Lower leg skin (tissue), 4 donors: ENCODE data around the gene SLC39A11. TPM values are rescaled to one million over a fixed set of nuclear protein-coding genes. Genes with fewer than 3 reads are reported as not detected.

Source experiments
- DNase-seq, 2 donors: peaks; one replicate each; pipeline ENCODE4 v3.0.0-alpha.2; 2019; ENCODE audit warnings: low spot score in 2 of 2
- H3K4me3 ChIP-seq: fragments of 200-600 bp; sonication (generic); 2 replicates; pipeline ENCODE4 v1.5.1; 2017; ENCODE audit warnings: mild to moderate bottlenecking, low read depth; ENCODE audit not compliant: poor library complexity, severe bottlenecking
- CTCF ChIP-seq, 3 donors: fragments of 450-650 bp; IDR thresholded peaks; one replicate each; pipeline ENCODE4 v1.5.1; 2016; ENCODE audit warnings: antibody characterized with exemption in 3 of 3, mild to moderate bottlenecking in 3 of 3, moderate library complexity in 2 of 3
- POLR2A ChIP-seq, 2 donors: fragments of 450-650 bp; IDR thresholded peaks; one replicate each; pipeline ENCODE4 v1.6.1; 2016 to 2017; ENCODE audit warnings: antibody characterized with exemption in 2 of 2, mild to moderate bottlenecking in 1 of 2, moderate library complexity in 1 of 2
- WGBS, 2 donors: methylation state at CpG; one replicate each; pipeline ENCODE4 v1.1.5; 2018; 5-methylcytosine and 5-hydroxymethylcytosine counted together
- intact Hi-C: fragments of 100-400 bp; cut with DNase I; formaldehyde crosslinking; loops from one replicate; pipeline ENCODE4 v1.15.0; 2023; ENCODE audit warnings: low total_unique reads
- total RNA-seq, 4 donors: library from RNA; depleted of rRNA; stranded (reverse); fragments of >200 nt; gene quantifications; one replicate each; pipeline ENCODE4 v1.1.0, GENCODE V29; 2016

Gene SLC39A11
- total RNA-seq, 4 donors from 2014 or later = 41.6 to 59.0 (median 47.1) TPM

- H3K4me3 ChIP-seq = no peak overlapping the region
- TF ChIP-seq POLR2A (IDR thresholded peaks at IDR 0.05) (no peak), CTCF (IDR thresholded peaks at IDR 0.05) (no peak)
- DNase-seq = no peak
- WGBS, 2 donors = 98% methylated on average over 9 of the region's 9 CpGs
- intact Hi-C loops = no loop called here
Measured at GRCh38 chr17:72696156-72696555, 396.3 kb downstream of the SLC39A11 start.

GRCh38 chr17:72693956-72694355 lies 398.5 kb downstream of the SLC39A11 start:
- 93 to 96% methylated on average over 4 of the region's 4 CpGs for WGBS, 2 donors
- H3K4me3 ChIP-seq = no peak overlapping the region
- DNase-seq = no peak
- TF ChIP-seq CTCF (IDR thresholded peaks at IDR 0.05) = no peak
- TF ChIP-seq POLR2A (IDR thresholded peaks at IDR 0.05) = no peak
- intact Hi-C loops = loop anchor here (5.0 kb wide), 1 partner anchor 392 kb away; no protein-coding TSS in a partner anchor

- H3K4me3 ChIP-seq = no peak overlapping the region
- TF ChIP-seq POLR2A (IDR thresholded peaks at IDR 0.05) = no peak
- TF ChIP-seq CTCF (IDR thresholded peaks at IDR 0.05) = no peak
- WGBS, 2 donors = 86 to 92% methylated on average over 15 of the region's 15 CpGs
- no peak for DNase-seq
- intact Hi-C loops = loop anchor here (5.0 kb wide), 1 partner anchor 391 kb away; no protein-coding TSS in a partner anchor
Measured at GRCh38 chr17:72693151-72693878, 399.2 kb downstream of the SLC39A11 start.

GRCh38 chr17:72692676-72693075 lies 399.8 kb downstream of the SLC39A11 start:
- intact Hi-C loops = loop anchor here (5.0 kb wide), 1 partner anchor 390 kb away; no protein-coding TSS in a partner anchor
- 70 to 77% methylated on average over 2 of the region's 2 CpGs for WGBS, 2 donors
- TF ChIP-seq CTCF (IDR thresholded peaks at IDR 0.05) = no peak
- H3K4me3 ChIP-seq = no peak overlapping the region
- DNase-seq = no peak

- DNase-seq = no peak
- 62 to 92% methylated on average over 4 of the region's 4 CpGs for WGBS, 2 donors
- intact Hi-C loops = loop anchor here (5.0 kb wide), 1 partner anchor 389 kb away; no protein-coding TSS in a partner anchor
- no peak overlapping the region for H3K4me3 ChIP-seq
- TF ChIP-seq CTCF (IDR thresholded peaks at IDR 0.05) = no peak
- TF ChIP-seq POLR2A (IDR thresholded peaks at IDR 0.05) = no peak
Measured at GRCh38 chr17:72691586-72691985, 400.9 kb downstream of the SLC39A11 start.
